Superior temporal gyrus (tissue), 1 donor: ENCODE results near the gene CPB2.
A peak's percentile ranks its signal among the peaks of the same experiment; 100 is the strongest.

Experiments used
- DNase-seq: peaks from one replicate; pipeline ENCODE4 v3.0.0-alpha.2; 2016; ENCODE audit errors: extremely low spot score

CPB2 gene

GRCh38 chr13:46100191-46100815 is 4.5 kb downstream of the CPB2 start:
- no peak for DNase-seq

- DNase-seq = no peak
Observed at GRCh38 chr13:46097663-46098062, 7.2 kb downstream of the CPB2 start.

- peak; percentile 87 for DNase-seq
Observed at GRCh38 chr13:46097015-46097414, 7.8 kb downstream of the CPB2 start.

- DNase-seq = no peak
Observed at GRCh38 chr13:46094478-46094877, 10.4 kb downstream of the CPB2 start.

GRCh38 chr13:46088821-46089562 is 15.8 kb downstream of the CPB2 start:
- DNase-seq = no peak

GRCh38 chr13:46087481-46087880 is 17.4 kb downstream of the CPB2 start:
- DNase-seq = no peak

GRCh38 chr13:46086985-46087384 is 17.8 kb downstream of the CPB2 start:
- DNase-seq = no peak

- no peak for DNase-seq
Observed at GRCh38 chr13:46086421-46086922, 18.4 kb downstream of the CPB2 start.

- no peak for DNase-seq
Observed at GRCh38 chr13:46085737-46086136, 19.1 kb downstream of the CPB2 start.

- DNase-seq = no peak
Observed at GRCh38 chr13:46082324-46082723, 22.5 kb downstream of the CPB2 start.

- no peak for DNase-seq
Observed at GRCh38 chr13:46079770-46080169, 25.1 kb downstream of the CPB2 start.

GRCh38 chr13:46077265-46077664 is 27.6 kb downstream of the CPB2 start:
- no peak for DNase-seq

GRCh38 chr13:46076827-46077226 is 28.0 kb downstream of the CPB2 start:
- DNase-seq = no peak

GRCh38 chr13:46075811-46076210 is 29.0 kb downstream of the CPB2 start:
- DNase-seq = no peak

- no peak for DNase-seq
Observed at GRCh38 chr13:46071590-46072249, 33.1 kb downstream of the CPB2 start.

- DNase-seq = no peak
Observed at GRCh38 chr13:46063292-46063691, 41.5 kb downstream of the CPB2 start.

GRCh38 chr13:46062185-46062584 is 42.6 kb downstream of the CPB2 start:
- no peak for DNase-seq

GRCh38 chr13:46059405-46059804 is 45.4 kb downstream of the CPB2 start:
- peak; percentile 48 for DNase-seq

- DNase-seq = peak; percentile 25
Observed at GRCh38 chr13:46058268-46058667, 46.6 kb downstream of the CPB2 start.

GRCh38 chr13:46057256-46058015 is 47.4 kb downstream of the CPB2 start:
- peak; percentile 83 for DNase-seq

GRCh38 chr13:46053162-46054012 is 51.4 kb downstream of the CPB2 start:
- DNase-seq = peak; percentile 72
